NB4 (cell line): ENCODE results near the gene ZFHX3.

ENCODE experiments used
- POLR2A ChIP-seq: IDR thresholded peaks from 2 replicates; pipeline ENCODE4 v1.6.1; 2011; ENCODE audit warnings: mild to moderate bottlenecking; ENCODE audit not compliant: insufficient read length; ENCODE audit errors: extremely low read depth
- TF ChIP-seq, protein P1 (sequence below): IDR thresholded peaks from one replicate; pipeline ENCODE4 v1.5.1; 2012; ENCODE audit warnings: low read depth, low read length

DNA sequence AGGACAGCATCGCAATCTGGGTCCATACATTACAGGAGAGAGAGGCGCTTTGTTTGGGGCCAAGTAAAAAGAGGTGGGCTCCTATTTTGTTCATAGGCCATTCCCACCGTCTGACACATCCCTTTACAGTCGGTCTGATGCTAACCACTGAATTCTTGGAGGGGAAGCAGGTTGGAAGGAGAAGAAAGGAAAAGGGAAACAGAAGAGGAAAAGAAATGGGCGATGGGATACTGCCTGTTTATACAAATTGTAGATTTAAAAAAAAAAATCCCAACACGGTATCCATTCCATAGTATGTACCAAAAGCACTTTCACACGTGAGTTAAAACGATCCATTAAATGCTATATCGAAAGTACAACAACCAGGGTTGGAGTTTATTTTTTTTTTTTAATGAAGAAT, 4.0 kb upstream of the ZFHX3 start:
- TF ChIP-seq, protein P1, sequence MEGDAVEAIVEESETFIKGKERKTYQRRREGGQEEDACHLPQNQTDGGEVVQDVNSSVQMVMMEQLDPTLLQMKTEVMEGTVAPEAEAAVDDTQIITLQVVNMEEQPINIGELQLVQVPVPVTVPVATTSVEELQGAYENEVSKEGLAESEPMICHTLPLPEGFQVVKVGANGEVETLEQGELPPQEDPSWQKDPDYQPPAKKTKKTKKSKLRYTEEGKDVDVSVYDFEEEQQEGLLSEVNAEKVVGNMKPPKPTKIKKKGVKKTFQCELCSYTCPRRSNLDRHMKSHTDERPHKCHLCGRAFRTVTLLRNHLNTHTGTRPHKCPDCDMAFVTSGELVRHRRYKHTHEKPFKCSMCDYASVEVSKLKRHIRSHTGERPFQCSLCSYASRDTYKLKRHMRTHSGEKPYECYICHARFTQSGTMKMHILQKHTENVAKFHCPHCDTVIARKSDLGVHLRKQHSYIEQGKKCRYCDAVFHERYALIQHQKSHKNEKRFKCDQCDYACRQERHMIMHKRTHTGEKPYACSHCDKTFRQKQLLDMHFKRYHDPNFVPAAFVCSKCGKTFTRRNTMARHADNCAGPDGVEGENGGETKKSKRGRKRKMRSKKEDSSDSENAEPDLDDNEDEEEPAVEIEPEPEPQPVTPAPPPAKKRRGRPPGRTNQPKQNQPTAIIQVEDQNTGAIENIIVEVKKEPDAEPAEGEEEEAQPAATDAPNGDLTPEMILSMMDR: no peak
- no peak for TF ChIP-seq POLR2A
